Kidney (tissue), 14 donors: Measurements from ENCODE around the gene MGAM2. TPM values are rescaled to one million over a fixed set of nuclear protein-coding genes. Genes with fewer than 3 reads are reported as not detected.

Experiments used
- DNase-seq, 5 donors: peaks; one replicate each; pipeline ENCODE4 v3.0.0-alpha.2; 2013 to 2020
- FAIRE-seq: peaks from 2 replicates; lab custom pipeline; 2012; peaks lifted over from hg19 to GRCh38; lab: Jason Lieb, UNC
- H3K27ac ChIP-seq, 2 donors: one replicate each; pipeline ENCODE4 v1.7.0; 2013; ENCODE audit warnings: low read depth in 2 of 2, low read length in 2 of 2, inconsistent platforms in 1 of 2
- H3K27me3 ChIP-seq: one replicate; pipeline ENCODE4 v1.7.1; 2013; ENCODE audit warnings: low read length, inconsistent platforms; ENCODE audit not compliant: control insufficient read depth, insufficient read depth
- H3K36me3 ChIP-seq, 3 donors: one replicate each; pipeline versions ENCODE4 v1.7.0 to v1.7.1; 2013; ENCODE audit warnings: low read length in 3 of 3, control low read depth in 1 of 3, inconsistent platforms in 1 of 3; ENCODE audit not compliant: insufficient read depth in 3 of 3, control insufficient read depth in 2 of 3
- H3K4me1 ChIP-seq, 3 donors: one replicate each; pipeline versions ENCODE4 v1.7.0 to v1.7.1; 2013; ENCODE audit warnings: low read length in 3 of 3, inconsistent platforms in 1 of 3, low read depth in 1 of 3; ENCODE audit not compliant: control insufficient read depth in 2 of 3, insufficient read depth in 2 of 3
- H3K4me3 ChIP-seq, 3 donors: one replicate each; pipeline versions ENCODE4 v1.7.0 to v1.8.1; 2013; ENCODE audit warnings: low read length in 3 of 3, control low read depth in 1 of 3, inconsistent platforms in 1 of 3
- H3K9ac ChIP-seq, 3 donors: one replicate each; pipeline versions ENCODE4 v1.7.0 to v1.7.1; 2013; ENCODE audit warnings: low read length in 3 of 3, control low read depth in 1 of 3, inconsistent platforms in 1 of 3
- H3K9me3 ChIP-seq, 3 donors: one replicate each; pipeline versions ENCODE4 v1.7.0 to v1.7.1; 2013; ENCODE audit warnings: low read length in 3 of 3, control low read depth in 1 of 3, inconsistent platforms in 1 of 3; ENCODE audit not compliant: control insufficient read depth in 2 of 3, insufficient read depth in 1 of 3
- intact Hi-C: fragments of 100-400 bp; cut with DNase I; formaldehyde crosslinking; loops from one replicate; pipeline ENCODE4 v1.11.1; 2022
- polyA plus RNA-seq: library from polyadenylated mRNA; stranded (reverse); fragments of 350-450 nt; fragmentation: Illumina TruSeq; extraction: RNeasy Lipid Tissue Mini Kit (QIAGEN cat#74804); gene quantifications from one replicate; pipeline ENCODE4 v1.2.3, GENCODE V29; 2014; ENCODE audit warnings: low read depth, low replicate concordance; ENCODE audit not compliant: insufficient read depth
- total RNA-seq: library from RNA; stranded (reverse); fragmentation: NEBNext Ultra II Directional; extraction: Animal tissue kit (Norgen Biotek cat#: 25700); gene quantifications from one replicate; pipeline ENCODE4 v1.2.1, GENCODE V29; 2021
- TF ChIP-seq, protein P1 (sequence below): IDR thresholded peaks from 3 replicates; pipeline ENCODE4 v1.5.1; 2012; ENCODE audit warnings: mild to moderate bottlenecking, moderate library complexity, borderline replicate concordance; ENCODE audit not compliant: insufficient read depth; ENCODE audit errors: extremely low read depth
- donor health status: control.
- donor health status: control.
- donor health status: control.
- donor health status: control.
- donor health status: control.
- donor health status: DM: yes; HTN: yes; CAD: no.
- donor health status: Normal renal cell carcinoma (clear cell type).

The MGAM2 gene
- total and polyA plus RNA-seq, 2 donors from 2014 or later = 0.13 TPM; not detected in 1

DNA sequence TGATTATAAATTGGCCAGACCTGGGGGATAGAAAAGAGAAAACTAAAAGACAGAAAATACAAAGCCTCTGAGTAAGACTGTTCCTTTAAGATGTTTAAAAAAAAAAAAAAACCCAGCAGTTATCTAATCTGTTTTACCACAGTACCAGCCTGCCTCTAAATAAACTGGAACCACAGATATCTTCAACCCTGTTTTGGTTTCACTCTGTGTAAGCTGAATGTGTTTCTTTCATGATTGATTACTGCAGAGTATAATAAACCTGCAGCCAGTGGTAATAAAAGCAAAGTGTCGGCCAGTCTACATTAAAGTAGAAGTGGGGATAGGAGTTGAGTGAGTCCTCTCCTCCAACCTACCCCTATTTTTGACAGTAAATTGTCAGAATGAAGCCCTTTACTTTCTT lies 40.6 kb downstream of the MGAM2 start:
- DNase-seq = peak in 1 of 5 donors; percentile 7
- no peaks in the 10 kb centered on the region for H3K4me1 ChIP-seq
- H3K36me3 ChIP-seq = no peaks in the 10 kb centered on the region
- no peaks in the 10 kb centered on the region for H3K27me3 ChIP-seq
- H3K27ac ChIP-seq = no peak overlapping the region
- no peak for FAIRE-seq
- no peaks in the 10 kb centered on the region for H3K9me3 ChIP-seq
- no peak overlapping the region for H3K4me3 ChIP-seq
- TF ChIP-seq, protein P1, sequence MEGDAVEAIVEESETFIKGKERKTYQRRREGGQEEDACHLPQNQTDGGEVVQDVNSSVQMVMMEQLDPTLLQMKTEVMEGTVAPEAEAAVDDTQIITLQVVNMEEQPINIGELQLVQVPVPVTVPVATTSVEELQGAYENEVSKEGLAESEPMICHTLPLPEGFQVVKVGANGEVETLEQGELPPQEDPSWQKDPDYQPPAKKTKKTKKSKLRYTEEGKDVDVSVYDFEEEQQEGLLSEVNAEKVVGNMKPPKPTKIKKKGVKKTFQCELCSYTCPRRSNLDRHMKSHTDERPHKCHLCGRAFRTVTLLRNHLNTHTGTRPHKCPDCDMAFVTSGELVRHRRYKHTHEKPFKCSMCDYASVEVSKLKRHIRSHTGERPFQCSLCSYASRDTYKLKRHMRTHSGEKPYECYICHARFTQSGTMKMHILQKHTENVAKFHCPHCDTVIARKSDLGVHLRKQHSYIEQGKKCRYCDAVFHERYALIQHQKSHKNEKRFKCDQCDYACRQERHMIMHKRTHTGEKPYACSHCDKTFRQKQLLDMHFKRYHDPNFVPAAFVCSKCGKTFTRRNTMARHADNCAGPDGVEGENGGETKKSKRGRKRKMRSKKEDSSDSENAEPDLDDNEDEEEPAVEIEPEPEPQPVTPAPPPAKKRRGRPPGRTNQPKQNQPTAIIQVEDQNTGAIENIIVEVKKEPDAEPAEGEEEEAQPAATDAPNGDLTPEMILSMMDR = no peak
- no peak overlapping the region for H3K9ac ChIP-seq
- intact Hi-C loops = no loop called here

DNA sequence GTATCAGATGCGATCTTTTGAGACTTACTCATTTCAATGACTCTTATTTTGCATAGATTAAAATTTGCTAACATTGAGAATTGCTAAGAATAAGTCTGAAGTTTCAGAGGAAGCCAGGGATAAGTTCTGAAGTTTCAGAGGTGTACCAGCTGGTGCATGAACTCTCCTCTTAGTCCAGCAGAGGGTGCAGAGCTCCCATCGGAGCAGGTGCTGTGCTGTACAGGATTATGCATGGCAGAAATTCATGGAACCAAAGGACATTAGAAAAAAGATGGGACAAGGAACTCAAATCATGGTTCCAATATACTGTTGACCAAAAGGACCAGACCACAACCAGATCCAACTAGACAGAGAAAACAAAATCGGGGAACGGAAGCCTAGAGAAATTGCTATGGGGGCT lies 41.9 kb downstream of the MGAM2 start:
- intact Hi-C loops = no loop called here
- H3K27ac ChIP-seq = no peak overlapping the region
- H3K4me1 ChIP-seq = no peaks in the 10 kb centered on the region
- no peaks in the 10 kb centered on the region for H3K36me3 ChIP-seq
- TF ChIP-seq, protein P1 = peak; percentile 15
- no peak overlapping the region for H3K9ac ChIP-seq
- no peak overlapping the region for H3K4me3 ChIP-seq
- DNase-seq (peak in 1 of 5 donors; percentile 2), FAIRE-seq (no peak)
- H3K9me3 ChIP-seq = no peaks in the 10 kb centered on the region
- no peaks in the 10 kb centered on the region for H3K27me3 ChIP-seq

DNA sequence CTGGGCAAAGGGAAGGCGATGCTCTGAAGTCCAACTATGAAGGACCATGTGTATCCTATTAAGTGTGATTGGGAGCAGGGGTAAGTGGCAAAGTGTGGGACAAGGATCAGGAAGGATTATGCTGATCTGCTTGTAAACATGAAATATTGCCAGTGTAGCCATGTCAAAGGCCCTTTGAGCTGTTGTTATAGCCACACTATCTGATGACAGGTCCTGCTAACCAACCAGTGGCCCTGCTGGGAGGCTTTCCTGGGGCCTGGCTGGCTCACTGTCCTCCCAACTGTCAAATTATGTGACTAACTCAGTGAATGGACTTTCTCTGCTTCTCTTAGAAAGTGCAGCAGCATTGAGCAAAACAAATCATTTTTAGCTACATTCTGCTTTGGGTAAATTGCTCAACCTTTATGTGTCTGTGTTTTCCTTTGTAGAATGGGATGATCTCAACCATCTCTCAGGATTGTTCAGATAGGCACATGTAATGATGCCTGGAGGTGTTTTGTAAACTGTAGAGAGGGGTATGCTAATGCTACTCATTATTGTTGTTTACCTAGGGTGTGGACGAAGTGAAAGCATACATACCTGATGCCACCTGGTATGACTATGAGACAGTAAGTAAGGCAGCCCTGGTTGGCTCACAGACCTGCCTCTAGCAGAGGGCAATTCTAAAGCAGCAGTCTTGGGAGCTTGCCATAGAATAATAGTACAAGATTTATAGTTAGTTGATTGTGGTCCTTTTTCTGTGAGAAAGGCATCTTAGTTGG lies 47.4 kb downstream of the MGAM2 start:
- no peak for FAIRE-seq
- Histone ChIP-seq H3K4me3 (no peak overlapping the region), H3K9ac (no peak overlapping the region), H3K4me1 (no peaks in the 10 kb centered on the region), H3K9me3 (no peaks in the 10 kb centered on the region), H3K36me3 (no peaks in the 10 kb centered on the region), H3K27ac (no peak overlapping the region), H3K27me3 (no peaks in the 10 kb centered on the region)
- TF ChIP-seq, protein P1 = no peak
- intact Hi-C loops = no loop called here
- DNase-seq = no peak
